GM13977 (cell line): Measurements from ENCODE around the gene CORT.
"Not testable (repeated sequence)": the region's sequence is repeated elsewhere in the genome, so short reads cannot be mapped to it uniquely, and the experiment has no call there.

ENCODE experiments used
- DNase-seq: peaks from one replicate; pipeline ENCODE4 v3.0.0; 2012; ENCODE audit warnings: low spot score
- in situ Hi-C: fragments of 300-500 bp; cut with MboI; formaldehyde crosslinking; loops from one replicate; pipeline ENCODE4 v1.12.0; 2022; ENCODE audit warnings: low sequenced_read_pairs, low pct_unique_long_range_greater_than_20kb, mixed read lengths, inconsistent platforms; ENCODE audit not compliant: unreplicated experiment
- TF ChIP-seq, protein P1 (sequence below): IDR thresholded peaks from 2 replicates; pipeline ENCODE4 v1.5.1; 2012; ENCODE audit warnings: mild to moderate bottlenecking, control low read depth; ENCODE audit not compliant: insufficient read depth; ENCODE audit errors: extremely low read depth, missing control alignments

CORT gene

DNA sequence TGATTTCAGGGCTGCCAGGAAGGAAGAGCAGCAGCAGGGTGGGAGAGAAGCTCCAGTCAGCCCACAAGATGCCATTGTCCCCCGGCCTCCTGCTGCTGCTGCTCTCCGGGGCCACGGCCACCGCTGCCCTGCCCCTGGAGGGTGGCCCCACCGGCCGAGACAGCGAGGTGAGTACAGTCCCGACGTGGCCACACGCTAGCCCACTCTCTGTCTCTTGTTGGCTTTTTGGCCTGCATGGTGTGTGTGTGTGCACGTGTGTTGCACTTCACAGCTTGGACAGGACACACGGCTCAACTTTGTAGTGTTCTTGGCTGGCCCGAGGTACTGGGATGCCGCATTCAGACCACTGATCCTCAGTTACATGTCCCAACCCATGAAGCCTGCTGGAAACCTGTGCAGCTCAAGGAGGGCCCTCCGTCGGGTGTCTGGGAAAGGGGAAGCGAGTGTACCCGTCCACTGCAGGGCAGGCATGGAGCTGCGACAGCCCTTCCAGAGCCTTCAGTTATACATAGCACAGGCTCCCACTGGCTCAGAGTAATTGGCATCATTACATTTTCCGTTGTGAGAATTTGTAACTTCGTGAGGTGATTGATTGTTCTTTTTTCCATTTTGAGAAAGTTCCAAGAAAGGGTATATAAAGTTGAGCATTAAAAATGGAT, 454 bp downstream of the CORT start:
- in situ Hi-C loops = no loop called here
- TF ChIP-seq, protein P1, sequence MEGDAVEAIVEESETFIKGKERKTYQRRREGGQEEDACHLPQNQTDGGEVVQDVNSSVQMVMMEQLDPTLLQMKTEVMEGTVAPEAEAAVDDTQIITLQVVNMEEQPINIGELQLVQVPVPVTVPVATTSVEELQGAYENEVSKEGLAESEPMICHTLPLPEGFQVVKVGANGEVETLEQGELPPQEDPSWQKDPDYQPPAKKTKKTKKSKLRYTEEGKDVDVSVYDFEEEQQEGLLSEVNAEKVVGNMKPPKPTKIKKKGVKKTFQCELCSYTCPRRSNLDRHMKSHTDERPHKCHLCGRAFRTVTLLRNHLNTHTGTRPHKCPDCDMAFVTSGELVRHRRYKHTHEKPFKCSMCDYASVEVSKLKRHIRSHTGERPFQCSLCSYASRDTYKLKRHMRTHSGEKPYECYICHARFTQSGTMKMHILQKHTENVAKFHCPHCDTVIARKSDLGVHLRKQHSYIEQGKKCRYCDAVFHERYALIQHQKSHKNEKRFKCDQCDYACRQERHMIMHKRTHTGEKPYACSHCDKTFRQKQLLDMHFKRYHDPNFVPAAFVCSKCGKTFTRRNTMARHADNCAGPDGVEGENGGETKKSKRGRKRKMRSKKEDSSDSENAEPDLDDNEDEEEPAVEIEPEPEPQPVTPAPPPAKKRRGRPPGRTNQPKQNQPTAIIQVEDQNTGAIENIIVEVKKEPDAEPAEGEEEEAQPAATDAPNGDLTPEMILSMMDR = no peak
- no peak for DNase-seq

DNA sequence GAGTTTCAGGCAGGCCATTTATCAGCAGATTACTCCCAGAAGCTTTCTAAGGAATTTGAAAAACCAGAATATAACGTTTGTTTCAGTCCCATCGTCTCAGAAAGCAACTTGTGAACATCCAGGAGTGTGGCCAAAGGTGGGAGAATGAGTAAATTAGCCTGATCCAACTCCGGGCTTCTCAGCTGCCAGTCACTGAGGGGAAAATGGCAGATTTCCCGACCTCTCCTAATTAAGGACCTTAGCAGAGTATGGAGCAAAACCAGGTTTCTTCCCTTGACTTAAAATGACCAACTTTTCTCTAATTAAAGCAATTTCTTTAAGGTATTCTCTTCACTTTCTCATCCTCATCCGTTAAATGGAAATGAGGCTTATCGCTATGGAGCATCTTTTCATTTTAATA, 1.0 kb downstream of the CORT start:
- TF ChIP-seq, protein P1 = no peak
- in situ Hi-C loops = no loop called here
- no peak for DNase-seq

DNA sequence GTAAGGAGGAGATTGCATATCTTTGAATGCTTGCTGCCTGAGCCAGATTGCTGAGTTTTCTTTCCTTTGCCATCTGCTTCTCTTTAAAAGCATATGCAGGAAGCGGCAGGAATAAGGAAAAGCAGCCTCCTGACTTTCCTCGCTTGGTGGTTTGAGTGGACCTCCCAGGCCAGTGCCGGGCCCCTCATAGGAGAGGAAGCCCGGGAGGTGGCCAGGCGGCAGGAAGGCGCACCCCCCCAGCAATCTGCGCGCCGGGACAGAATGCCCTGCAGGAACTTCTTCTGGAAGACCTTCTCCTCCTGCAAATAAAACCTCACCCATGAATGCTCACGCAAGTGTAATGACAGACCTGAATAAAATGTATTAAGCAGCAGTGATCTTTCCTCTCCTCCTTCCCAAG, 1.5 kb downstream of the CORT start:
- TF ChIP-seq, protein P1 = no peak
- DNase-seq = no peak
- in situ Hi-C loops = no loop called here

DNA sequence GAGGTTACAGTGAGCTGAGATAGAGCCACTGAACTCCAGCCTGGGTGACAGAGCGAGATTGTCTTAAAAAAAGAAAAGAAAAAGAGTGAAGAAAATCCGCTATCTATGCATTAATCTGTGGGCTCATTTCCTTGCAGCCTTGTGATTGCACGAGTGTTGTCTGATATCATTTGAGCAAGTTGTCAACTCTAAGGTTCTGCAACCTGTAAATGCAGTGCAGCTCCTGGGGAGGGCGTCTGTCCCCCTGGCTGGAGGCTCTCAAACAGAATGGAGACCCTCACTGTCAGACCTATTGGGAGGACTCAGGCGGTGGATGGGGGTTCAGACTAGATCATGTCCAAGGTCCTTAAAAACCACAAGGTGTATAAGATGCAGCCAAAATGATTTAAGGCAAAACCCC, 6.2 kb downstream of the CORT start:
- no peak for DNase-seq

DNA sequence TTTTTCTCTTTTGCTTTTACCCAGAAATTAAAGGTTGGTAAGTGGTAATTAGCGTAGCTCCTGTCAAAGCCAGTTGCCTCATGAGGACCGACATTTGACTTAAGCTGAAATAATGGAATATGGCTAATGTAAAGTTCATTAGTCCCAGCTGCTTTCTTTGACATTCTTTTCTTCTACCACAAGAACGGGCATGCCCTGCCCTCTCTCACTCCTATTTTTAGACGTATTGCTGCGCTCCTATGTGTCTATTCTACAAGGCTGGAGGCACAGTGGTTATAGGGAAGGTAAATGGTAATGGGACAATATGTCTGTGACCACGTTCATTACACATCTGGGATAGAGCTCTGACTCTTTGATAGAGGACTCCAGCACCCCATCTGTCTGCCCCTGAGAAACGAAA, 6.8 kb downstream of the CORT start:
- TF ChIP-seq, protein P1 = no peak
- no peak for DNase-seq
- in situ Hi-C loops = no loop called here

More for the DNA sequence above, 6.2 kb downstream of the CORT start:
- in situ Hi-C loops = no loop called here
- TF ChIP-seq, protein P1 = no peak

DNA sequence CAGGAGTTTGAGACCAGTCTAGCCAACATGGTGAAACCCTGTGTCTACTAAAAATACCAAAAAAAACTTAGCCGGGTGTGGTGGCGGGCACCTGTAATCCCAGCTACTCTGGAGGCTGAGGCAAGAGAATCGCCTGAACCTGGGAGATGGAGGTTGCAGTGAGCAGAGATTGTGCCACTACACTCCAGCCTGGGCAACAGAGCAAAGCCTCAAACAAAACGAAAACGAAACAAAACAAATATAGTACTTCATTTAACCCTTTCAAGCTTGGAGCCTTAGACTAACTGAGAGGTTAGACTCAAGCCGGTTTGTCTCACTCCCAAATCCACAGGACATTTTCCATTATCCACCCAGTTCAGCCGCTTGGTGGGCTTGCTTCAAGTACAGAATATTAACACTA, 7.6 kb downstream of the CORT start:
- DNase-seq, in situ Hi-C loops: not testable (repeated sequence)

DNA sequence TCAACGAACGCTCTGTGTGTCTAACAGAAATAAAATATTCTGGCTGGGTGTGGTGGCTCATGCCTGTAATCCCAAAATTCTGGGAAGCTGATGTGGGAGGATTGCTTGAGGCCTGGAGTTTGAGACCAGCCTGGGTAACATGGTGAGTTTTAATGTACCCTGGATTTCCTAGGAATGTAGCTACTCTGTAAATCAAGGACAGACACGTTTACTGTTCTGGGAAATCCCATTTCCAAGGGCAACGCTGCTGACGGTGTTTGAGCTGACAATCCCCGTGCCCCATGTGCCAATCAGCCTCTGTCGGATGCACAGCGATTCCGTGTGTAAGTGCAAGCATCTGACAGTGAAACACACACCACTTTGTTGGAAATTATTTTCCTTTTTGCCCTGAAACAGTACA, 8.0 kb downstream of the CORT start:
- no peak for DNase-seq
- in situ Hi-C loops = no loop called here
- TF ChIP-seq, protein P1 = no peak
